K562 (cell line): ENCODE measurements around the gene ENTPD8. TPM values are rescaled to one million over a fixed set of nuclear protein-coding genes. Genes with fewer than 3 reads are reported as not detected.

Experiments used
- ARID1B ChIP-seq: fragments of 450-650 bp; IDR thresholded peaks from 2 replicates; pipeline ENCODE4 v1.6.1; 2016; ENCODE audit warnings: antibody characterized with exemption, mild to moderate bottlenecking, inconsistent platforms
- ATF3 ChIP-seq, 2 experiments: fragments of 450-650 bp in 1 of 2; sonication (generic) in 1 of 2; formaldehyde crosslinking in 1 of 2; IDR thresholded peaks in 1 of 2; conservative IDR thresholded peaks in 1 of 2; 2 replicates each; pipeline versions ENCODE4 v1.6.1 to v1.8.1; 2016 to 2023; ENCODE audit warnings: mild to moderate bottlenecking in 2 of 2, moderate library complexity in 2 of 2, inconsistent platforms in 1 of 2, missing genetic modification reagents in 1 of 2
- C11orf30 ChIP-seq: fragments of 450-650 bp; IDR thresholded peaks from 2 replicates; pipeline ENCODE4 v1.6.1; 2016; ENCODE audit warnings: low read depth, mild to moderate bottlenecking
- CC2D1A ChIP-seq: fragments of 450-650 bp; IDR thresholded peaks from 2 replicates; pipeline ENCODE4 v1.6.1; 2017; ENCODE audit warnings: mild to moderate bottlenecking
- CREB3 ChIP-seq: fragments of 450-650 bp; conservative IDR thresholded peaks from 2 replicates; pipeline ENCODE4 v1.6.1; 2016; ENCODE audit warnings: missing genetic modification characterization, low read depth, mild to moderate bottlenecking, missing compliant biosample characterization, moderate library complexity
- JUND ChIP-seq, 2 experiments: IDR thresholded peaks; 2 replicates in 1 of 2; 3 replicates in 1 of 2; pipeline ENCODE4 v1.6.1; 2011; ENCODE audit warnings: borderline replicate concordance in 2 of 2, low read depth in 2 of 2, low read length in 2 of 2, improper control_type of control experiment in 1 of 2, missing biosample characterization in 1 of 2, missing genetic modification characterization in 1 of 2, missing genetic modification reagents in 1 of 2
- KAT8 ChIP-seq: fragments of 450-650 bp; IDR thresholded peaks from 2 replicates; pipeline ENCODE4 v1.6.1; 2016; ENCODE audit warnings: low read depth, mild to moderate bottlenecking
- PCBP2 ChIP-seq: fragments of 200-400 bp; formaldehyde crosslinking; IDR thresholded peaks from 2 replicates; pipeline ENCODE4 v1.6.1; 2018; ENCODE audit warnings: low read length, low read depth, mild to moderate bottlenecking, moderate library complexity; ENCODE audit not compliant: poor library complexity, severe bottlenecking
- SFPQ ChIP-seq: fragments of 200-400 bp; formaldehyde crosslinking; IDR thresholded peaks from 2 replicates; pipeline ENCODE4 v1.6.1; 2017; ENCODE audit warnings: mild to moderate bottlenecking, low read depth, low read length, moderate library complexity
- SOX6 ChIP-seq: fragments of 450-650 bp; IDR thresholded peaks from 2 replicates; pipeline ENCODE4 v1.6.1; 2014; ENCODE audit warnings: mild to moderate bottlenecking
- TRIM24 ChIP-seq, 2 experiments: fragments of 450-650 bp; IDR thresholded peaks; 2 replicates each; pipeline ENCODE4 v1.6.1; 2016
- ZBTB11 ChIP-seq, 3 experiments: fragments of 200-800 bp in 1 of 3; fragments of 250-450 bp in 1 of 3; fragments of 450-650 bp in 1 of 3; sonication (Bioruptor Pico) in 1 of 3; sonication (Bioruptor generic) in 1 of 3; formaldehyde crosslinking in 1 of 3; IDR thresholded peaks; 2 replicates each; pipeline versions ENCODE4 v1.6.1 to v1.8.0; 2016 to 2022; ENCODE audit warnings: mild to moderate bottlenecking in 2 of 3, missing genetic modification characterization in 2 of 3, missing compliant biosample characterization in 1 of 3, moderate library complexity in 1 of 3
- ZKSCAN1 ChIP-seq: fragments of 150-350 bp; IDR thresholded peaks from 2 replicates; pipeline ENCODE4 v1.6.1; 2016; ENCODE audit warnings: low read depth, low read length
- ZNF592 ChIP-seq: fragments of 450-650 bp; IDR thresholded peaks from 2 replicates; pipeline ENCODE4 v1.6.1; 2017; ENCODE audit warnings: antibody characterized with exemption, mild to moderate bottlenecking
- polyA plus RNA-seq, 8 experiments: library from polyadenylated mRNA; depleted of rRNA in 4 of 8; stranded (reverse) in 5 of 8; unstranded in 3 of 8; fragments of >200 nt; fragmentation: Nextera tagmentation in 2 of 8; fragmentation: Illumina TruSeq in 1 of 8; extraction: Ambion mirVana in 2 of 8; extraction: Trizol in 1 of 8; gene quantifications; 2 replicates each; pipeline versions ENCODE4 v1.2.1 to v1.2.3, GENCODE V29; 2011 to 2014; ENCODE audit warnings: inconsistent platforms in 1 of 8, missing spikeins in 1 of 8
- total RNA-seq, 7 experiments: library from RNA; depleted of rRNA in 6 of 7; stranded (reverse); fragments of >200 nt in 6 of 7; fragmentation: Illumina TruSeq in 2 of 7; extraction: Trizol in 2 of 7; gene quantifications; 2 replicates each; pipeline versions ENCODE4 v1.2.1 to v1.2.3, GENCODE V29; 2011 to 2021; ENCODE audit warnings: low replicate concordance in 1 of 7

Gene ENTPD8
- total and polyA plus RNA-seq, 9 of the 15 experiments (the other 6 are each of a cell fraction or from before 2014, with no cell fraction given): 0.06 to 0.27 (median 0.19) TPM; not detected in 5

GRCh38 chr9:137445275-137445807, 4.2 kb upstream of the ENTPD8 start (continued):
- no peak for TF ChIP-seq ZNF592
- TF ChIP-seq ATF3 (IDR thresholded peaks at IDR 0.05): peak; percentile 69
- TF ChIP-seq ATF3 (CRISPR knock-in tag; conservative IDR thresholded peaks at IDR 0.05): no peak
- TF ChIP-seq C11orf30: no peak
- TF ChIP-seq SOX6: no peak
- TF ChIP-seq JUND (IDR thresholded peaks at IDR 0.05; ENCODE audit: borderline replicate concordance, low read depth, low read length): peak; percentile 80
- TF ChIP-seq JUND (tag; IDR thresholded peaks at IDR 0.05; ENCODE audit: borderline replicate concordance, low read depth, low read length): peak; percentile 64; the same call in 1 of the 3 replicates
- TF ChIP-seq ZKSCAN1: peak; percentile 32; the same call in 1 of the 2 replicates
- TF ChIP-seq TRIM24 (IDR thresholded peaks at IDR 0.05): no peak
- TF ChIP-seq CC2D1A: peak; percentile 66
- TF ChIP-seq SFPQ: no peak
- TF ChIP-seq ARID1B: 0 out of 2 replicates have a peak, but pooled peaks have one; percentile 31
- TF ChIP-seq KAT8: no peak
- TF ChIP-seq CREB3 (tag): no peak
- no peak for TF ChIP-seq PCBP2
- TF ChIP-seq ZBTB11 (CRISPR knock-in tag; IDR thresholded peaks at IDR 0.05): peak in 1 of 3 experiments; percentile 80; a peak in 2 of 6 replicates
